HG03565 (cell line): ENCODE results near the gene HS1BP3.

Source experiments
- ATAC-seq: cut with Tn5 transposase; IDR thresholded peaks from one replicate; pipeline ENCODE4 v1.9.1; 2021; ENCODE audit warnings: mild to moderate bottlenecking, moderate library complexity; ENCODE audit not compliant: unreplicated experiment

The HS1BP3 gene

DNA sequence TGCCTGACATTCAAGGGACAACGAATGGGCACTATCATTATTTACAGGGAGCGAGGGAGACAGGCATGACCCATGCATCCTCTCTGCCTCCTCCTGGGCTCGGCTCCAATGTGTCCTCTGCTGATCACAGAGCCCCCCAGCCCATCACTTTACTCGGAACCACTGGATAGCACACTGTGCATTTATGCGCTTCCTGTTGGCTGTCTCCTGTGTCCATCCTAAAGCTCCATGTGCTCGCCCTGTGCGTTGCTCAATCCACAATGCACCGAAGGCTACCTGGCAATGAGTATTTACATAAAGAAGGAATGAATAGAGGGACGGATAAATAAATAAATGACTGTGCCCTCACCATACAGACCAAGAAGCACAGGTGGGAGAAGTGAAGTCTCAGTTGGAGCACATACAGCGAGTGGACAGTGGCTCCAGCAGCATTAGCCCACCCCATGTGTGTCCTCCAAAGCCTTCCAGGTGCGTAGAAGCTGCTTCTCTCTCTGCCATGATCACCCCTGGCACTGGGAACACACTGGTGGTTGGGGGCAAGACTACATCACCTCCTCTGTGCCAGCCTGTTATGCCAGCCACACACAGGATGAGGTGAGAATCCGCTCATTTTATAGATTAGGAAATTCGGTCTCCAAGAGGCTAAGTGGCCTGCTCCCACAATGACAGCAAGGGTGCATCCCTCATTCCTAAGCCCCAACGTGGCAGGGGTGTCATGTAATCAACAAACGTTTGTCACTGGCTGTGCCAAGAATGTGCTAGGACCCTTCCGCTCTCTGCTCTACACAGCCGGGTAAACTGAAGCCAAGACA lies 13.7 kb upstream of the HS1BP3 start:
- ATAC-seq, result no peak

DNA sequence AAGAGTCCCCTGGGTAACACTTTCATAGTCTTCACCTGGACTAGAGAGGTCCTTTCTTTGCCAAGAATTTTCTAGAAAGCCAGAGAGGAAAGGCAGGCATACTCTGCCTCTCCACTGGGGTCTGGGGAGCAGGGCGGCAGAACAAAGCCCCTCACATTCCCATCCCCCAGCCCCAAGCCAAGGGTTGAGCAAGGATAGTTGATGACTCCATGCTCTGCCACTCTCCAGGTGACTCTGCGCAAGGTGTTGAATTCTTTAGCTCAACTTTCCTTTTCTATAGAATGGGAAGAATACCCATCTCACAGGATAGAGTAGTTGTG lies 13.1 kb upstream of the HS1BP3 start:
- no peak for ATAC-seq

DNA sequence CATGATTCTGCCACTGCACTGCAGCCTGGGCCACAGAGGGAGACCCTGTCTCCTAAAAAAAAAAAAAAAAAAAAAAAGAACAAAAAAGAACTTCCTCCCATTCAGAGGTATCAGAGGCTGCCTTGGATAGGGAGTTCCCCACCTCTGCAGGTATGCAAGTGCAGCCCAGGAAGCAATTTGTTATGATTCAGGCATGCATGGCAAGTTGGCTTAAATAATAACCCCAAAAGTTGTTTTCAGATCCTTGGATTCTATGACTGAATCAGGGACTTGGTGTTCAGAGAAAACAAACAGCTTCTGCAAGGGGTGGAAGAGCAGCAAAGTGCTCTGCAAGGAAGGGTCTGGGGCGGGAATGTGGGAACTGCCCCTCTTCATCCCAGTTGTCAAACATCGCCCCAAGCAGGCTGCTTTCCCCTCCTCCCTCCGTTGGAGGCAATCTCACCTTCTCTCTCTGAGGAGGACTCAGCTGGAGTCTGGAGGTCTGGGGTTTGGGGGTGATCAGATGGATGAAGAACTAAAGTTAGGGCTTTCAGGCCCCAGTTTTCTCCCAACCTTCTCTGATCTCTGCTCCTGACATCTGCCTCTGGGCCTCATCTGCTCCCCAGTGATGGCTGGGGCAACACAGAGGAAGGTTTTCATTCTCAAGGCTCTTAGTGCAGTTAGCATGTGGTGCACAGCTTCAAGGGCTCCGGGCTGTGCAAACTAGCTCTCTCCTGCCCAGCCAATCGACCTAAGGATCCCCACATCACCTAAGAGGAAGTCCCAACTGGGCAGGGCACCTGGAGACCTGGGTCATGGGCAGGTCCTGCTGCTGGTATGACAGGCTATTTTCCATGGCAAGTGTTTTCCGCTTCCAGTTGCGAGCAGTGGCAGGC lies 12.5 kb upstream of the HS1BP3 start:
- no peak for ATAC-seq

DNA sequence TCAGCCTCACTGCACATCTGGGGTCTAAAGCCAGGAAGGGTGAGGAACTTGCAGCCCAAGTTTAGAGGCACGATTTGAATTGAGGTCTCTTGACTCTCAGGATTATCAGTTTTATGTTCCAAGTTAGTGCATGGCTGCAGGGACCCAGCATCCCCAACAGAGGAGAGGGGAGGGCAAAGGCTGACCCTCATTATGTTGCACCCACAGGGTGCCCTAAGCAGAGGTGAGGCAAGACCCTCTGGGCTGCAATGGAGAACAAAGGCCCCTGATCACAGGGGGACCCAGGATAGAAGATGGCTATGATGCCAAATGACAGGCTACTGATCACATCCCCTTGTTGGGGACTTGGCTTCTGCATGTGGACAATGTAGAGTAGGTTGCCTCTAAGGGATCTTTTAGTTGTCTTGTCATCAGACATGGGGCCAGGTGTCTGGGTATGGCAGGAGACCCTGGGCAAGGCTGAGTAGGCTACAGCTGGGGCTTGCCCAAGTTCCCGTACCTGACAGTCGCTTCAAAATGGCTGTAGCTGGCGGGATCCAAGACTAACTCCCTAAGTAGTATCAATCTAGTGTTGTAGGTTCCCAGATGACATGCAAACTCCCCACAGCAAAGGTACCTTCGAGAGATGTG lies 11.5 kb upstream of the HS1BP3 start:
- no peak for ATAC-seq

DNA sequence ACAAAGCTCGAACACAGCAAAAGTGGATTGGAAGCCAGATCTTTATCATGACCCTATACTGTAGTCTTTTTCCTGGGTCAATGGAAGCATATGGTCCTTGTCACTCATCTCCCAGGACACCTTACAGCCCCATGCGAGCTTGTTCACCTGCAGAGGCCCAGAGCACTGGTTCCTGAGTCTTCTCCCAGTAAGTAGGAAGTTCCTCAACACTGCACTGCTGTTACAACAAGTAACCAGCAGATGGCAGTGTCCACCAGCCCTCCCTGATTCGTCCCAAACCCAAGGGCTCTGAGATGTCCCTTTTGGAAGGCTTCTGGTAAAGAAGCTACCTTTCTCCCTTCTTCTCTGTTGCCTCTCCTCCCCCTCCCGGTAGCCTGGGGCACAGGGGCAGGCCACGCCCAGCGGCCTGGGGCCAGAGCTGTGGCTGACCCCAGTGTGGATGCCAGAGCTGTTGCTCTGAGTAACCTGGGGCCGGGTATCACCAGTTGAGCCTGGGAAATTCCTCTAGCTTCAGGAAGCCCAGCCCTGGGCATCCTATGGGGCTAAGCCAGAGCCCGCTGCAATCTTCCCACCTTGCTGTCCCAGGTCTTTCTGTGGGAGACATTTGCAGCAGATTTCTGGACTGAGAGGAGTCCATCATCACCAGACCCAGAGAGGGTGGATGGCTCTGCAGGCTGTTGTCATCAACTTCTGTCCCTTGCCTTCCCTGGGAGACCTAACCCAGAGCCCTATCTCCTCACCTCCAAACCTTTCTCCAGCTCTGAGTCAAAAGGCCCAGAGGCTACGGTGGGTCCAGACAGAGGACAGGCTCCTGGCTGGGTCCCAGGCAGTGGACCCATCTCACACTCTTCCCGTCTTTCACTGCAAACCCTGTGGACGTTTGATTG lies 10.8 kb upstream of the HS1BP3 start:
- no peak for ATAC-seq

DNA sequence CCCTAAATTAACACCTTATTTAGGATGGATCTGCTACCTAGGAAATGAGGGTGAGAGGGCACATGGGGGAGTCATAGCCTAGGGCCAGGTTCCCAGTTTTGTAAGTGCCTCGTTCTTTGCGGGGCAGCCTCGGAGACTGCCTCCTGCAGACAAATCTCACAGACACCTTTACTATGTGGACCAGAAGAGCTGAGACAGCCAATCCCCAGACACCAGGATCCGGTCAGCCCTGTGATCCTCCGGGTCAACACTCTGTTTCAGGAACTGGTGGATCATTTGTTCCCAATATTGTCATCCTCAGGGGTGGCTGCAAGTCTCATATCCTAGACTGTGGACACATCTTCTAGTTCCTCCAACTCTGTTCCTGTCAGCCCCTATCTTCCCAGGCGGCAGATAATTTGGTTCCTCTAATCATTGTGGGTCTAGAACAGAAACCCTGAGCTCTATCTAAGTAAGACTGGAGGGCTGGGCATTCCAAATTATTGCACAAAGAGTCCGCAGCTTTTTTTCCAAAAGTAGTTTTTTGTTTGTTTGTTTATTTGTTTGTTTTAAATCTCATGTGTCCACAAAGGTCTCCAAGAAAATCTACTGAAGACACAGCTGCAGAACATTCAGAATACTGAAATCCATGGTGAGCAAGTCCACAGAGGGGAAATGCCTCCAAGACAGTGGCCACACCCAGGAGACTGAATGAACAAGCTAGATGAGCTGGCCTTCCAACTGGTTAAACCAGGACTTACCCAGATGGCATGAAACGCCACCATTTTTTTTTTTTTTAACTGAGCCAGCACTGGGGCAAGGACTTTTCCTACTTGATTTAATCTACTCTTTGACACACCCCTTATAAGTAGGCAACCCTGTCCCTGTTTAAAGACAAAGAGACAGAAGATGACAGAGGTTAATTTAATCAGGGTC lies 9.9 kb upstream of the HS1BP3 start:
- no peak for ATAC-seq

DNA sequence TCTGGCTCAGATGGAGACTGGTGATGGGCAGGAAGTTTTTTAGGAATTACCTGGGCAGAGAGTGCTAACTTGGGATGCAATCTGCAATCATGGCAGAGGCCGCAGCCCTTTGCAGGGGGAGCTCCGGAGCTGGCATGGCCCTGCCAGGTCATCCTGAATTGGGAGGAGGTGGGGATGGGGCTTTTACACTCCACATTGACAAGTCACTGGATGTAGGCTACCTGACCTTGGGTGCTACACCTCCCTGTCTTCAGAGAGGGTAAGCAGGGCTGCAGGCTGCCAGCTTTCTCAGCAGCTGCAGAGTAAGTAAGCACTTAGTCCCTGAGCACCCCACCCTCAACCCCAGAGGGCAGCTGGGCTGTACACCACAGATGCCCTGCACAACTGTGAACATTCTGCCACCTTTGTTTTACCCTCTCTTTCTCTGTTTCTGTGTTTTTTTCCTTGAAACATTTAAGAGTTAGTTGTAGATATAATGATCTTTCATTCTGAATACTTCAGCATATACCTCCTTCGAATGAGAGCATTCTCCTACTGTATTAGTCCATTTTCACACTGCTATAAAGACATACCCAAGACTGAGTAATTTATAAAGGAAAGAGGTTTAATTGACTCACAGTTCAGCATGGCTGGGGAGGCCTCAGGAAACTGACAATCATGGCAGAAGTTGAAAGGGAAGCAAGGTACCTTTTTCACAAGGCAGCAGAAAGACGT lies 6.8 kb upstream of the HS1BP3 start:
- no peak for ATAC-seq

DNA sequence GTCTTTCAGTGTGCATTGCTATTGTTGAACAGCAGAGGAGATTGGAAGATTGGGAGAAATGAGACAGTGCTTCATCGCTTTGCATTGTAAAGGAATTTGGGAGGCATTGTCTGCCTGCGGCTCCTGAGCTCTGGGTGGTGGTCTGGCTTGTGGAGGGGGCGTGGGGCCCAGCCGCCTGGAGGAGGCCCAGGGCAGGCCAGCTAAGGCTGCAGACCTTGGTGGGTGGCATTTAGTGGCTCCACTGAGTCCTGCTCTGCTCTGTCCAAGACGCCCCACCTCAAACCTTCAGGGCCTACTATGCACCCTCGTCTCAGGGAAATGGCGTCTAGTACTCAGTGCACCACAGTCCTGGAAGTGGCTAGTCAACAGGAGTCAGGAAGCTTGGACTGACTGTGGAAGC lies 5.7 kb upstream of the HS1BP3 start:
- no peak for ATAC-seq

DNA sequence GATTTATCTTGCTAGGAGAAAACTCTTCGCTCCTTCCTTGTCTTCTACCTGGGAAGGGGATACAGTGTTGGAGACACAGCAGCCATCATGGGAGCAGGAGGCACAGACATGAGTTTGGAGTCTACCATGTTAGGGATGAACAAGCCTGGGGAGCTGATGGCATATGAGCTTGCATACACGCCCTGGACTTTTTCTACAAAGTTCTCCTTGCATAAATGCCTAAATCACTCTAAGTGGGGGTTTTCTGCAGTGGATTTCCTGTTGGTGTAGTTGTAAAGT lies 3.6 kb upstream of the HS1BP3 start:
- no peak for ATAC-seq

DNA sequence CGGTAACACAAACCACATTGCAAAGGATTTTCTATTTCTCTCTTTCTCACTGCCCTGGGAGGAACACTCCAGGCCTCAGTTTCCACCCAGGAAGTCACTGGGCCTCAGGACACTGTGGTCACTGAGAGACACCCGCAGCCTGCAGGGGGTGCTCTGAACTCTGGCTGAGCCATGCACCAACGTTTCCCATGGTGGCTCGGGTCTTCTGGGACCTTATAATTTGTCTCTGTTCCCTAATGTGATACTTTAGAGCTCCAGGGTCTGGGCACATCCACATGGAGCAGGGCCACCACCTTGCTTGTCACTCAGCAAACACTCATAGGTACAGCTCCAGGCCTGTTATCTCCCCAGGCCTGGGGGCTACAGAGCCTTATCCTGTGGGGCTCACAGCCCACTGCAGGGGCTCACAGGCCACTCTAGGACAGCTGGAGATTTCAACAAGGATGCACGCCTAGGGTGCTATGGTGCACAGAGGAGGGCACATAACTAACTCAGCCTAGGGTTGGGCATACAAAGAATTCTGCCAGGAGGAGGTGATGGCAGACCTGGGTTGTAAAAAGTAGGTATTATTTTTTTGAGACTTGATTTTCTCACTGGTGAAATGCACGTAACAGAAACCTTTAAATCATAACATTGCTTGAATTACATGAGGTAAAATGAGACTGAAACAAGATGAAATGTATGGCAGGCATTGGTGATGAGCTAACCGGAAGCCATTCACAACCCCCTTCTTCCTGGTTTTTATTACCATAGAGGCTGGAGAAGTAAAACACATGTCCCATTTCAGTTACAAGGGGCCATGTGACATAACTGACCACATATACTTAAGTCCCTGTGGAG lies 3.0 kb upstream of the HS1BP3 start:
- ATAC-seq, result no peak

DNA sequence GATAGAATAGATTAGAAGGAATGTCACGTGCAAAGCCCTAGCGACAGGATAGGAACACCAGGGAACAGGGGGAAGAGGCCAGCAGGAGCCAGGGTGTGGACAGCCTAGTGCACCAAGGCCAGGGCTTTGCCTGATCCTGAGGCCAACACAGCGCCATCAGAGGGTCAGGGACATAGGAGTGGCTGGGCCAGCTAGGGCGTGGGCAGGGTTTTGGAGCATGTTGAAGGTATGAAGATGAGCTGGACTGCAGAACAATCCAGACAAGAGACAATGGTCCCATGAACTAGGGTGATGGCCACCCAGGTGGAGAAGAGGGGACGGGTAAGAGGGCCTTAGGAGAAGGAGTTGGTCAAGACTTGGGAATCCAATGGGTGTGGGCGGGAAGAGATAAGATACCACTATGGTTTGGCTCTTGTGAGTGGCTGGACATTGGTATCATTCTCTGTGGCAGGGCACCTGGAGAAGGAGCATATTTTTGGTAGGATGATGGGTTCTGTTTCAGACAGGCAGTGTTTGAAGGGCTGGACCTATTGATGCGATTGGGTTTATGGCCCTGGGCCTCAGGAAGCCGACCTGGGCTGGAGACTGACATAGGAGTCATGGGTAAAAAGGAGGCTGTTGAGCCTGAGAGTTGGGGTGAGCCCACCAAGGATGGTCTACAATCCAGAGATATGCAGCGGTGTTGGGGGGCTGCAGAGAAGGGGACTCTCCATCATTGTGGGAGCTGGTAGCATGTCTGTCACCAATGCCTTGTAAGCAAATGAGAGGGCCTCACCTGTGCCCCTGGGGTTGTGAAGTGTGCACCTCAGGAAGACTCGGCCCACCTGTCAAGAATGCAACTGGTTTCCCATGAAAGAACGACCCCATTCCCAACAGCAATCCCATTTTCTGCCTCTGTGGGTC lies 2.0 kb upstream of the HS1BP3 start:
- no peak for ATAC-seq

DNA sequence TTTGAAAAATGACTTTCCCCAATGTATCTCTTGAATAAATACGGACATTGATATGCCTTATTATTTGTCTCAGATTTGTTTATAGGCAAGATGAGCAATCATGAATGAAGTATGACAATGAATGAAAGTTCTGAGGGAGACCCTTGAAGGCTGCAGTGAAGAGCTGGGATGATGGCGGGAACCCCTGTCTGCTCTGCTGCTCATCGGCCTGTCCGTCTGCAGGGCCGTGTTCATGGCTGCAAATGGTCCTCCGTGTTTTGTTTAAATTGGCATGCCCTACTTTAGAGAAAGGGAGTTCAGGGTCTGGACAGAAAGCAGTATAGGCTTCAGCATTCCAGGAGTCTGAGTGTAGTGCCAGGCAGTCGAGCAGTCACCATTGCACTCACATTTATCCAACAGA lies 1.2 kb upstream of the HS1BP3 start:
- ATAC-seq, result no peak

DNA sequence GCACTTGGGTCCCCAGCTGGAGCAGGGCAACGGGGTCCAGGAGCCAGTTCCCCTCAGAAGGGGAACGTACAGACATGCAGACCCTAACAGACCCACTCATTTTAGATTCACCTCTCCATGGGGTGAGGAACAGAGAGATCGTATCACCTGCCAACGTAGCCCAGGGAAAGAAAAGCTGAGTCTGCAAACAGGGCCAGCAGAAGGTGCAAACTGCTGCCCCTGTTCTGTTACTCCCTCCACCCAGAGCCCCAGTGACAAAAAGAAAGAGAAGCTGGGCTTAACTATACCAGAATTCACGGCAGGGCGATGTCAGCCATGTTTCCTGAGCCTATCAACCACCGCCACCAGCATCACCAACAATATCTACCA lies 817 bp upstream of the HS1BP3 start:
- no peak for ATAC-seq

DNA sequence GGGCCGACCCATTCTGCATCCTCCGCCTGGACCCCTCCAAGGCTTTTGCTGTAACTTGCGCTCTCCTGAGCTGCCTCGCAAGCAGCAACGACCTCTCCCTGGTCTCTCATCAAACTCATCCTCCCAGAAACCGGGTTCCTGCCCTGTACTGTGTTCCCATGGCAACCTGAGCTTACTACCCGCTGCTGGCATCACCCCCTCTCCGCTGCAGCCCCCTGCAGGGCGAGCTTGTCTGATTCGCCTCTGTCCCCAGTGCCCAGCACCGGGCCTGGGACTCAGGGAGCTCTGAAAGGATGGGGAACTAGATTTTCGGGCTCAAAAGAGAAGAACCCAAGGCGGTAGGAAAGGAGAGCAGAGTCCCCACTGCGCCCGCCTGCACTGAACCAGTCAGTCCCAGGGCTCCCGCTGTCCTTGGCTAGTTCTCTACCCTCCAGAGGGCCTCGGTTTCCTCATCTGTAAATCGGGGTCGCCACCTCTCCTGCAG lies 463 bp downstream of the HS1BP3 start:
- no peak for ATAC-seq

DNA sequence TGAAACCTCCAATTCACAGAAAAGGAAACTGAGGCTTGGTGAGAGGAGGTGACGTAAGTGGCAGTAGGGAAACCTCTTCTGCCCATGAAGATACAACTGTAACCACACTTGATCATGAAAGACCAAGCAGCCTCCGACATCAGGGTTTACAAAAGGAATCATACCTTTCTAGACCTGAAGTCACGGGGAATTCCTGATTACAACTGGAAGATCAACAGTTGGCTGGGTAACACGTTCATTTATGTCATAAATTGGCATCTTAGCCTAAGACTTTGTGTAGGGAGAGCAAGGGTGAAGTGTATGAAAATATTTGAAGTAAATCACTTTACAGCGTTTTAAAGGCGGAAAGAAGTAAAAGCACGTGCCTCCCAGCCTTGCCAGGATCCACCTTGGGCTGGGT lies 922 bp downstream of the HS1BP3 start:
- no peak for ATAC-seq

DNA sequence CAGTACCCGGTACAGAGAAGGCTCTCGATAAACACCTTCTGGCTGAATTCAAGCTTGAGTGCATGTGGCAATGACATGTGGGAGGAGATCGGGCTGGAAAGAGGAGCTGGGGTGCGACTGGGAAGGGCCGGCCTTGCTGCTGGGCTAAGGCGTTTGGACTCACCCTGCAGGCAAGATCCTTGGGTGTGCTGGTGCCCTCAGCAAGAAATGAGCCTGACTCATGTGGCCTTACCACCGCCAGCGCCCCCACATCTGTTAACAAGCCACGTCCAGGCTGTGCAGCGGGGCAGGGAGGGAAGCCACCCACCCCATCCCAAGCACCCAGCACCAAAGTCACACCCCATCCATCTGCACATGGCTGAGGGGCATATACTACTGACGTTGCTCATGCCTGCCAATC lies 1.3 kb downstream of the HS1BP3 start:
- ATAC-seq, result no peak

DNA sequence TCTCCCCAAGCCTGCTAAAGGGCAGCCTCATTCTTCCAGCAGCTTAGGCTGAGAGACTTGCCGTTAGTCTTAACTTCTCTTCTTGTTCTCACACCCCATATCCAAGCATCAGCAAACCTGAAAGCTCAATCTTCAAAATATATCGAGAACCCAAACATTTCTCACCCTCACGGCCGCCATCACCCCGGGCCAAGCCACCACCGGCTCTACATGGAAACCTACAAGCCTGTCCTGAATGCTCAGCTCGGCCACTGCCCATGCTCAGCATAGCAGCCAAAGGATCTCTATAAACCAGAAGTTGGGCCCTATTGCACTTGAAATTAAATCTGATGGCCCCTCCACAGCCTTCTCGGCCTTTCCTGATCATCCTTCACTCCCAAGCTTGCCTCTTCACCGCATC lies 2.1 kb downstream of the HS1BP3 start:
- ATAC-seq, result no peak

DNA sequence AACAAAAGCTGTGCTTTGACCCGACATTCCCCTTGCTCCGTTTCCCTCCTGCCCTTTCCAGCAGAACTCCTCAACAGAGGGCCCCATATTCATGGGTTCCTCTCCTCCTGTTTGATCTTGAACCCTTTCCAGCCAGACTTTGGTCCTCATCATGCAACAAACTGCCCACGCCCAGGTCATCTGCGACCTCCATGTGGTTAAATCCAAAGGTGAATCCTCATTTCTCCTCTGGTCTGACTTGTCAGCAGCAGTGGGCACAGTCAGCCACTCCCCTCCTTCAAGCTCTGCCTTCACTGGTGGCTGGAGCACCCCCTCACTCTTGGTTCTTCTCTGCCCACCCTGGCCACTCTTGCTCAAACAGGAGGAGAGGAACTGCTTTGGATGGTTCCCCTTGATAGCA lies 2.7 kb downstream of the HS1BP3 start:
- ATAC-seq, result no peak
